GM21825 (cell line): Measurements from ENCODE around the gene CHAD.

Experiments used
- ATAC-seq: cut with Tn5 transposase; IDR thresholded peaks from one replicate; pipeline ENCODE4 v1.9.1; 2021; ENCODE audit warnings: mild to moderate bottlenecking, moderate library complexity; ENCODE audit not compliant: unreplicated experiment

Gene CHAD

DNA sequence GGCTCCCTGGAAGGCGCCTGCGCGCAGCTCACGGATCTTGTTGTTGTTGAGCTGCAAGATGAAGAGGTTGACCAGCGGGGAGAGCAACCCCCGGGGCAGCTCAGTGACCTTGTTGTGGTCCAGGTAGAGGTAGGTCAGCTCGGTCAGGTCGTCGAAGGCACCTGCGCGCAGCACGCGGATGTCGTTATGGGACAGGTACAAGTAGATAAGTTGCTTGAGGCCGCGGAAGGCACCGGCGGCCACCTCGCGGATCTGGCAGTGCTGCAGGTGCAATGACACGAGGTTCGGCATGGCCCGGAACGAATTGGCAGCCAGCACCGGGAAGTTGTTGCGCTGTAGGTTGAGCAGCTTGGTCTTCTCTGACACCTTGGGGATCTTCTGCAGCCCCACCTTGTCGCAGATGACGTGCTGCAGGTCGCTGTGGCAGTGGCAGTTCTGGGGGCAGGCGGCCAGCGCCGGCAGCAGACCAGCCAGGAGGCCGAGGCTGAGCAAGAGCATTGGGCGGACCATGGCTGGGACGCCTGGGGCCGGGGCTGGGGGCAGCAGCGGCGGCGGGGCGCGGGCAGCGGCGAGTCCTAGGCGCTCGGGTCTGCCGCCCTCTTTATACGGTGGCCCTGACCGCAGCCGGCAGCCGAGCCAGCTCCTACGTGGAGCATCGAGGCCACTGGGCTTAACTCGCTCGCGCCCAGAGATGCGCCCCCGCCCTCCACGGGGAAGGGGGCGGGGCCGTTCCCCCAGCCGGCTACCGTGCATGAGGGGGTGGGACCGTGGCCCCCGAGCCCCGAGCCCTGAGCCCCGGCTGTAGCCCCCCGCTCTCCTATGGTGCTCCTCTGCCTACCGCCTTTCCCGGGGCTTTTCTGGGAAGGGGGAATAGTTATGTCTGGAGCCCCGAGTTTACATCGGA, at the start of gene CHAD:
Gene CHAD, minus strand, starts transcription at position 577 of the 904 bp plus-strand sequence. Its CDS starts 67 bp downstream, at position 510.
- no peak for ATAC-seq

GRCh38 chr17:50517504-50518383, 49.1 kb upstream of the CHAD start:
- no peak for ATAC-seq

DNA sequence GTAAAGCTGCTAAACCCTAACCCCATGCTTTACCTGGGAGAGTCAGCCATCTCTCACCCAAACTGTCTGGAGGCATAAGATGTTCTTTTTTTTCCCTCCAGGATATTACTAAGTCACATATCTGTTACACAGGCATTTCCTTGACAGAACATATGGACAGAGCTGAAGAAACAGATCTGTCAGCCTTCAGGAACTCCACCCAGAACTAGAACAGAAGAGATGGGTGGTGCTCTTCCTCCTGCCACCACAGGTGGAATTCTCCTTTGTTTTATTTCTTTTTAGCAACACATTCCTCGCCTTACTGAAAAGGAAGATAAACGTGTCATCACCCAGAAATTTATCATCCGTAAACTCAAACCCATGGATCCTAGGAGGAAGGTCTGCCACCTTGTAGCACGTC, 48.3 kb upstream of the CHAD start:
- ATAC-seq, result no peak

GRCh38 chr17:50514936-50515702, 46.4 kb upstream of the CHAD start:
- no peak for ATAC-seq

GRCh38 chr17:50514388-50514787, 45.7 kb upstream of the CHAD start:
- ATAC-seq, result no peak

- no peak for ATAC-seq
These were observed 44.8 kb upstream of the CHAD start for GRCh38 chr17:50513495-50513894.

- peak; percentile 83 for ATAC-seq
These were observed 42.4 kb upstream of the CHAD start for GRCh38 chr17:50511058-50511457.

DNA sequence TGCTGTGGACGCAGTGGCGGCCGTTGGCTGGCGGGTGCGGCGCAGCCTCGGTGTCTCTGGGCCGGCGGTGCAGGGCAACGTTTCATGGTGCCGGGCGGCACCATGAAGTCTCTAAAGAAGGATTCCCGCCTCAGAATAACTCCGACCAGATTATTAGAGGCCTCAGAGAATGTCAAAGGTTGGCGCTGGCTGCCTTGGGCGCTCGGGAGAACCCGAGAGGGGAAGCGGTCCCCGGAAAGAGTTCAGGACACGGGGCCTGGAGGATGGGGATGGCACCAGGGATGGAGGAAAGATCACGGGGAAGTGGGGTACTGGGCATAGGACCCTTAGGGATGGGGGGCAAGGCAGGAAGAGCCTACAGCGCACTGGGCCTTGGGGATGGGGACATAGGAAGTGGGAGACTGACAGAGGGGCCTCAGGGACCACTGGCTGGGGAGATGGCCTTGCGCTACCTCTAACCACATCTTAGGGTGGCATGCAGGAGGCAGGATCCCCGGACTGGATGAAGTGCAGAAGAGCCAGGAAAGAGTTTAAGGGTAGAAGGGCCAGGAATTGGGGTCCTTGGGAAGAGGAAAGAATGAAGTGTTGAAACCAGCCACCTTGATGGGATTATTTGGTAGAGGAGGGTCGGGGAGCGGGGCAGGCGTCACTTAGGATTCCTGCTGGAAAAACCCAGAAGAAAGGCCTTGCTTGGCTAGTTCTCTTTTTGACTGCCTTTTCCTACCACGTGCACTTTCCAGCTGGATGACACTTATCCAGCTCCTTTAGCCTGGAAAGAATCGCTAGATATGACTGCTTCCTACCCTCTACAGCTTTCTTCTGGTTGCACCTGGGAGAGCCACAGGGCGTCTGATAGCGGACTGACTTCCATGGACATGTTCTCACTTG, 40.1 kb upstream of the CHAD start:
- ATAC-seq, result no peak

GRCh38 chr17:50507871-50508572, 39.3 kb upstream of the CHAD start, which contains the start of gene MYCBPAP:
Gene MYCBPAP, plus strand, starts transcription at chr17:50508439. Its CDS starts 236 bp downstream, at chr17:50508675.
- no peak for ATAC-seq

GRCh38 chr17:50506298-50506697, 37.6 kb upstream of the CHAD start:
- no peak for ATAC-seq

DNA sequence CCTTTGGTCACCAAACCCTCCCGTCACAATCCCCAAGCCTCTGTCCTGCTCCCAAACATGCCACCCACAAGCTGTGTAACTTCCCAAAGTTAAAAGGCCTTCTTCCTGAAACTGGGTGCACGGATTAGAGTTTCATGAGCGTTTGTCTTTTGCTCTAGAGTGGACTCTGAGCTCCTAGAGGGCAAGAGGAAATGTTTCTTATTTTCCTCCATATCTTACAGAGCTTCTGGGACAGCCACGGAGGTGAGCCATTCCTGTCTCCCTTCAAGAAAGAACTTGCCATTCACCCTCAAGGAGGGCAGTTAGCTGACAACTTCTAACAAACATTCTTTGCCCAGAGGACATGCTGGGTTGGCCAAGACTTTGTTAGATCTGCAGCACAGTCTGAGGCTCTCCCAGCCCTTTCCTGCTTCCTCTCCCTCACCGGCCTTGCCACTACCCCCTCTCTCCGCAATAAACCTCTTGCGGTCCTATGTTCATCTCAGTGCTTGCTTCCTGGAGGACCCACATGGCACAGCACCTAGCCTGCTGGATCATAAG, 37.0 kb upstream of the CHAD start:
- no peak for ATAC-seq

DNA sequence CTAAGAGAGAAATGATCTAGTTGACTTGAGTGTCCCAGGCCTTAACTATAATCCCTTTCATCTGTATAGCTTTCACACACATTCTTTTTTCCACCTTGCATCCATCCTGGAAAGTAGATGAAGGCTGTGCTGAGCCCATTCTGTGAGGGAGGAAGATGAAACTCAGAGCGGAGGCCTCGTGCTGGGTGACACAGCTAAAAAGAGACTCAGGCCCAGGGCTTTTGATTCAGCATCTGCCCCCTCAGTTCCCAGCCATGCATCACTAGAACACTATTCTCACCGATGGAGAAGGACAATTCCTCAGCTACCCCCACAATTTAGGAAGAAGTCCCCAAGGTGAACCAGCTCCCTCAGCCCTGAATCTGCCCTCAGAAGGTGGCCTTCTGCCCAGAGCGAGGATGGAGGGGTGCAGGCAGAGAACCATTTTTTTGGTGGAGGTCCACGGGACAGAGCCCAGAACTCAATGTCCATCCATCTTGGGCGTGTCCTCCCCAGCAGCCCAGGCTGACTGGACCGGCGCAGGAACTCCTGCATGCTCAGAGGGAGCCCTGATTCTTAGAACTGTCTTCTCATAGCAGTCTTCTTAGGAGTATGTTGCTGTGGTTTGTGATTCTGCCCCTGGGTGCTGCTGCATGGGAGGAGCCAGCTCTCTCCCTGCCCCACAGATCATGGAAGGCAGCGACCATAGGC, 33.8 kb upstream of the CHAD start:
- no peak for ATAC-seq

DNA sequence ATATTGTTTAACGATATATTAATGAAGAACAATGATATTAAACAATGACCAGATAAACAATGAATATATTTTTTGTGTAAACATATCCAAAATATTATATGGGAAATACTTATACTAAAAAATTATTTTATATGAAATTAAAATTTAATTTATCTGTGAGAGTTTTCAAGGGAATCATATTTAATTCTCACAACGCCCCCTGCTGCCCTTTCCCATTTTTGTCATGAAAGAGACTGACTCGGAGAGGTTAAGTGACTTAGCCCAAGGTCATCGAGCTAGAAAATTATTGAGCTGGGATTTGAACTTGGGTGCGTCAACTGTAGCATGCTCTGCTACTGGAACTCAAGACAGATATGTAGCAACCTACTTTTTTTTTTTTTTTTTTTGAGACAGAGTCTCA, 32.4 kb upstream of the CHAD start:
- no peak for ATAC-seq

- ATAC-seq, result no peak
These were observed 31.0 kb upstream of the CHAD start for GRCh38 chr17:50499721-50500120.

GRCh38 chr17:50499270-50499669, 30.6 kb upstream of the CHAD start:
- ATAC-seq, result no peak

DNA sequence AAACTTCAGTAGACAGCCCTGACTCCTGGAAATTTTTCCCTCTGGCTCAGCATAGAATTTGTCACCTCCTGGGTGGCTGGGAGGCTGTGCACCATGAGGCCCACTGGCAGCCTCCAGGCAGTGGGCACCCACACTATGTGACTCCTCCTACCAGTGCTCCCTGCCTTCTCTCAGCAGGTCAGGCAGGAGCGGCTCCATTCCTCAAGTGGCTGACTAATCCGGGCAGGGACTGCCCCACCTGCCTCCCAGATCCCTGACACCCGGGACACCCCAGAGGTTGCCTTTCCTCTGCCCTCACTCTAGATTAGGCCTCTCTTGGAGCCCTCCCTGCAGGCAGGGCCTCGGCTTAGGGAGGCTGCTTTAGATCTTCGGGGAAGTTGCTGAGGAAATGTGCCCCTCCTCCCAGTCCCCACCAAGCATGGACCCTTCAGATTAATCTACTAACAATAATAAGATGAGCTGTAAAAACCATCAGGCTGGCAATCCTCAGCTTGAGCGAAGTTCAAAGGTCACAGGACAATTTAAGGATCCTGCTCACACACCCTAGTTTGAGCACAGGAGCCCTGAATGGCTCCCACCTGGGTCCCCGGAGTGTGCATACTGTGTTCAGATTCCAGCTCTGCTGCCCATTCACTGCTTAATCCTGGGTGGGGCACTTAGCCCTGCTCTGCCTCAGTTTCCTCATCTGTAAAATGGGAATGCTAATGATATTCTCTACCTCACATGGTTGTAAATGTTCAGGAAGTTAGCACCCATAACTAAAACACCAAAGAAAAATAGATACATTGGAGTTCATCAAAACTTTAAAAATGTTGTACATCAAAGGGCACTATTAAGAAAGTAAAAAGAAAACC, 29.6 kb upstream of the CHAD start:
- no peak for ATAC-seq

DNA sequence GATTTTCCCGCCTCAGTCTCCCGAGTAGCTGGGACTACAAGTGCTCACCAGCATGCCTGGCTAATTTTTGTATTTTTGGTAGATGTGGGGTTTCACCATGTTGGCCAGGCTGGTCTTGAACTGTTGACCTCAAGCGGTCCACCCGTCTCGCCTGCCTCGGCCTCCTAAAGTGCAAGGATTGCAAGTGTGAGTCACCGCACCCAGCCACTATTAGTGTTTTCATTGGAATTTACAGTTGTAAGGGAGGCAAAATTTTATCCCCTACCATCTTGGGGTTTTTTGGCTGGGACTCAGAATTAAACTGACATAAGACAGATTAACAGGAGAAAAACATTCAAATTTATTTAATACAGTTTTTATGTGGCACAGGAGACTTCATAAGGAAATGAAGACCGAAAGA, 27.2 kb upstream of the CHAD start:
- ATAC-seq, result no peak
